HG02642 (cell line): ENCODE measurements around the gene MORN4.
"Not testable (repeated sequence)": the region's sequence is repeated elsewhere in the genome, so short reads cannot be mapped to it uniquely, and the experiment has no call there.

Source experiments
- ATAC-seq: cut with Tn5 transposase; IDR thresholded peaks from one replicate; pipeline ENCODE4 v1.9.1; 2021; ENCODE audit warnings: mild to moderate bottlenecking; ENCODE audit not compliant: unreplicated experiment, poor library complexity

The MORN4 gene

DNA sequence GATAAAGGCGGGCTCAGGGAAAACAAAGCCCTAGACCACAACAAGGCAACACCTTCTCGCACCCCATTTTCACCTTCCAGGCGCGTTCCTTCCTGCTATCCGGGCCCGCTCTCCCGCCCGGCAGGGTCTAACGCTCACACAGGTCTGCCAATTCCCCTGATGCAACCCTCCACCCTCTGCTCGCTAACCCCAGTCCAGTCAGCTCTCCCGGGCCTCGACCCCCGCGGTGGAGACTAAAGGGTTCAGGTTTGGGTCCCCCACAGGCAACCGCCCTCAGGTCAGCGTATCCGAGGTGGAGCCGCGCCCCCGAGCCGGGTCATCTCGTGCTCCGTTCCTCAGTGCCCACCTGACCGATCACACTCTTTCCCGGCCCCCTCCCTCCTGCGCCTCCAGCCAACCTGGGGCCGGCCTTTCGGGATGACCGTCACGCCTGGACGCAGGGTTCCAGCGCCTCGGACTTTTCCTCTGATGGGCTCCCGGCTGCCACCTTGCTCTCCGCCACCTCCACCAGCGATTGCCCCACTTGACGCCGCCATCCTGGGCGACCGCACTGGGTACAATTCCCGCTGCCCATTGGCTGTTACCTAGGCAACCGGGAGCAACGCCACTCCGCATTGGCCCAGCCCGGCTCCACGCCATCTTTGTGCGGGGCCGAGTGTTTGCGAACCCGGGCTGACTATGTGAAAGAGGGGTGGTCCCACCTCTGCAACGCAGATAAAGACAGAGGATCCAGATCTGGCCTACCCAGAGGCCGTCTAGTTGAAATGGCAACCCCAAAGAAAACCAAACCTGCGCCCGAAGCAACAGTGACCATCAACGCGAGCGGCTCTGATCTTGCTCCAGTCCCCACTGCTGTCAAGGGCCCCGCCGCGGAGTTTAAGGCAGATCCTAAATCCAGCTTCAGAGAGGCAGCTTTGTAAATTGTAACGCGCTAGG, at the start of gene MORN4:
Gene MORN4 (minus strand): TSS at position 552 of the 936 bp plus-strand sequence. CDS start 13,847 bp downstream, outside the sequence.
- peak; percentile 100 for ATAC-seq

DNA sequence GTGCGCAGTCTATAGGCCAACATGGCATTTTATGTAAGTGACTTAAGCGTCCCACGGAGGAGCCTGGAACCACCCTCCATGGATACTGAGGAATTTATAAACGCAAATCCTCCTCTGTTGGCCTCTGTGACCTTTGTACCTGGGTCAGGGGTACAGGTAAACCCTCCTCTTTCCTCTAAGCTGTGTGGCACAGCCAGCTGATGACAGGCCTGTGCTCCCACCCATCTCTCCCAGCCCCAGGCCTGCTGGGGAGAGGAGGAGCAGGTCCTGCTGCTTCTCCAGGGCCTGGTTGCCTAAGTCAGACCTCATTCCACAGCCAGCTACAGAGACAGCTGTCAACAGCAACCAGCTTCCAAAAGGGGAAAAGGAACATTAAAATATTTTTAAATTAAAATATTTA, 48.7 kb upstream of the MORN4 start:
- ATAC-seq = no peak

DNA sequence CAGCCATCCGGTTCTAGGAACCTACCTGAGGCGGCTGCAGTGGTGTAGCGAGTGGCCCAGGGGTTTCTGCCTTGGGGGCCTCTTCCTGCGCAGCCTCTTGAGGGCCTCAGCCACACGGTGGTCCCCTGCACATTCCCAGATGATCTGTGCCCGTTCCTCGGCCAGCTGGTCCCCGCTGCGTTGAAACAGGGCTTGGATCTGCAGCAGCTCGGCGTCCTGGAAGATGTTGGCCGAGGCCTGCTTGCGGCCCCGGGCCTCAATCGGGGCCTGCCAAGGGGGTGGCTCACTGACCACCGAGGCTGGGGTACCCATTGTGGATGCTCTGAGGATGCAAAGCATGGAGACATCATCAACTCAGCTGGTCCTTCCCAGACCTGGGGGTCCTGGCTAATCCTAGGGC, 46.3 kb upstream of the MORN4 start:
- no peak for ATAC-seq

DNA sequence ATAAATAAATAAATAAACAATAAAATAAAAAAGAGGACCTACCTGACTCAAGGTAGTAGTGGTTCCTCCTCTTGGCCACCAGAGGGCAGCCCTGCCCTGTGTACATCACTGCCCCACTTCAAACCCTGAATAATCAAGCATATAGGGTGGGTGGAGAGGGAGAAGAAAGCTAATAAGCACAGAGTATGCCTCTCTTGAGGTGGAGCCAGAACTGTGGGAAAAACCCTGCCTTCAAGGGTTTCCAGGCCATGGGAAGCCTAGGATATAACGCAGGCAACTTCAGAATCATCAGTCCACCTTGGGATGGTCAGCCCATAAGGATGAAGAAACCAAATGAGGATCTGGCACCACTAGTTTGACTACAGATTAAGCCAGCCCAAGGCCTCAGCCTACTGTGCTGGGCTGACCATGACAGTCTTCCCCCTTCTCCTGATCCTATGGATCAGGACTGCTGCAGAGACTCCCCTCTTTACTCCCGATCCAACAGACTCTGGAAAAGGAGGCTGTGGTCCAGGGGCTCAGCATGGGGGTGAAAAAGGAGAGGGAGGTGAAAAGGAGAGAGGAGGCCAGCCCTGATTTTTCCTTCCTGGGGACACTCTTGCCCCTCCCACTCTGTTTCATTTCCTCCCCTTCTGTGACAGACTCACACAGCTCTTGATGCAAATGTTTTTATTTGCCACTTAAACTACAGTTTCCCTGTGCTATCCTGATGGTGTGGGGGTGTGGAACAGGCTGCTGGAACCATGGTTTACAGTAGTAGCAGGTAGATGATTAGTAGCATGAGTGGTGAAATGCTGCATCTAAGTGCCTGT, 43.7 kb upstream of the MORN4 start:
- peak; percentile 66 for ATAC-seq

DNA sequence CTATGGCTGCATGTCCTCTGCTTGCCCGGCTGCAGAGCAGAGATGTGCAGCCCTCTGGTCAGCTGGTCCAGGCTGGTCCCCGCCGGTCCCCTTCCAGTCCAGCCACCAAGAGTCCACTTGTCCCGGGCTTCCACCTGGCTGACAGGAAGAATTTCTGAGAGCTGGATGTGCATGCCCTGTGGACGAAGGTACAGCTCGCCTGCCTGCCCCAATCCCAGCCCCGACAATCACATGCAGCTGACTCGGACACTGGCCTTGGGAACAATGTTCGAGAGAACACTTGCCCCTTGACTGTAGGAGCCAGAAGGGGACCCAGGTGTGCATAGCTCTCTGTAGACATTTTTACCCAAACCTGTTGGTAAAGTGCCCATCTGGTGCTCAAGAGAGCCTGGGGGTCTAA, 41.9 kb upstream of the MORN4 start:
- ATAC-seq = no peak

DNA sequence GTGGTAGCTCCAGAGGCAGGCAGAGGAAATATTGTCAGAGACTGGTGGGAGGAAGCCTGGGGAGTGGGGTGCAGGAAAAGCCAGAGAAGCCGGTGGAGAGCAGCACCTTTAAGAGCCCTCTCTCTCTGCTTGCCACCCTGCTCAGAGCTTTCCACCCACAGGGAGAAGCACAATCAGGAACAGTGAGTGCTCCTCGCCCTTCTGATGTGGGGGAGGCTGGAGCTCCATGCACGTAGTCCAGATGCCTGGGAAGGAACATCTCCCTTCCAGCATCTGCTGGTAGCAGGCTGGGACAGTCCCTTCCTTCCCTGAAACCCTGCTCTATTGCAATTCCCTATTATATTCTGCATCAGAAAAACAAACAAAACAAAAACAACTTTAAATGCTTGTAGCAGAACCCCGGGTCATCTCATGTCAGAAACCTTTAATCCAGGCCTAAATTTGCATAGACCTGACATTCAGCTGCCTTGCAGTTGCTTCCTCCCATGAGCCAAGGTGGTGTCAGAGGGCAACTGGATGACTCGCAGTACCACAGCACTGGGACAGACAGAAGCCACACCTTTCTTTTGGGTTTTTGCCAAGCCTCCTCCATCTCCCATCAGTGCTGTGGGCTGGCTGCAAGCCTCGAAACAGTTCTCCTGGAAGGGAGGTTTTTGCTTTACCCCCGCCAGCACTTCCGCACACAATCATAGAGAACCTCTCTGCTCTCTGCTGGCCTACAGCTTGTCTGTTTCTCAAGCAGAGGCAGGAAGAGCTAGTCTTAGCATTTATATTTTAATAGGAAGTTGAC, 40.6 kb upstream of the MORN4 start:
- no peak for ATAC-seq

DNA sequence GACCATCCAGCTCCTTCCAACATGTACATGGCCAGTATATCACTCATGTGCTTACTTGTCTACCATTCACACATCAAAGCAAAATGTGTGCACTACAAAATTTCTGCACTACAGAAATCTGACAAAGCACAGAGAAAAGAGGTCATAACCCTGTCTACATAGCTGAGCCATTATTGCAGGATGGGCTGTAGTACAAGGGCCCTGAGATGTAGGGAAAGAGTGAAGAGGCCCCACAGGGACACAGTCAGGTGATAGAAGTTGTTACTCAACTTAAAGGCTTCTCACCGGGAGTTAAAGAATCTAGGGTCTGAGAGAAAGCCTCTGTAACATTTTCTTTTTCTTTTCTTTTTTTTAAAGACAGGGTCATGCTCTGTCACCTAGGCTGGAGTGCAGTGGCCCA, 36.3 kb upstream of the MORN4 start:
- ATAC-seq = no peak

DNA sequence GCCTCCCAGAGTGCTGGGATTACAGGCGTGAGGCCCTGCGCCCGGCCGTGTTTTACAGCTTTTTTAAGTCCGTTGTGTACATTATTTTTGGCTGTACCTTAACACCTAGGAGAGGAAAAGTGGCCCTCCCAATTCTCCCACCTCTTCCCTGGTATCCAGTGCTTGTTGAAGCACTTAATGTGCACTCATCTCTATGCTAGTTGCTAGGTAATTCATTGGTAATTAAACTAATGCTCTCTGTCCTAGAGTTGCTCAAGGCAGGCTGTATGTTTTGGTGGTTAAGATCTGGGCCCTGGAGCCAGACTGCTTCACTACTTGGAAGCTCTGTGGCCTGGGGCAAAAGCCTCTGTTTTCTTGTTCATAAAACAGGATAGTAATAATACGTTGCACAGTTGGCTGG, 34.2 kb upstream of the MORN4 start:
- ATAC-seq = no peak

DNA sequence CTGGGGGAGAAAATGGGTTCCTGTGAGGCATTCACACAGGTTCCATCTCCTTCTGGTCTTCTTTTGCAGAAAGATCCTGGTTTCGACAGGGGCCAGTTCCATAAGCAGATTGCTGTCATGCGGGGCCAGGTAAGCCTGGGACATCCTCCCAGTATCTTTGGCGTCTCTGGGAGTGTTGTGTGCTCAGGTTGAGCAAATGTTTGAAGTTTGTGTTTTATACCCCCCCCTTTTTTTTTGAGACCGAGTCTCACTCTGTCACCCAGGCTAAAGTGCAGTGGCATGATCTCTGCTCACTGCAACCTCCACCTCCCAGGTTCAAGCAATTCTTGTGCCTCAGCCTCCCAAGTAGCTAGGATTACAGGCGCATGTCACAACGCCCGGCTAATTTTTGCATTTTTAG, 33.7 kb upstream of the MORN4 start:
- ATAC-seq = no peak

DNA sequence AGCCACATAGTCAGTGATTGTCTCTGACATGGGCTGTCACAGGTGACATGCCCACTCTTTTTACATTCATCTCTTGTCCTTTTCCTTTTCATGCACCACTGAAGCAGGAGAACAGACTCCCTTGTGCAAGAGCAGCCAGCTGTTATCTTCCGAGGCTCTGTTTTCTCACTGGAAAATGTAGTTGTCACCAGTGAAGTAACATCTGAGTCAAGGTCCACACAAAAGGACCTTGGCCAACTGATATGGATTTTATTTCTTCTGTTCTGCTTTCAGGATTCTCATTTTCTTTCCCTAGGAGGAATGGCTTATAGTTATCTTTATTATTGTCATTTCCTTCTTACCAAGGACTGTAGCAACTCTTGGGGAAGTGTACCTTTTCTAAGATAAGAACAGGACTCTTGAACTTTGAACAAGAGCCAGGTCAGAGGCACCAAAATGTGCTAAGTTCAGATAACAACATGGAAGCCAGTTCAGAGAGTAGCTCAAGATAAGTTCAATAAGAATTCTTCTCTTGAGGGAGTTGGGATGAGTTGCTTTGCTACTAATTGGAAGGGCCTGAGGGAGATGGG, 31.1 kb upstream of the MORN4 start:
- ATAC-seq = no peak

DNA sequence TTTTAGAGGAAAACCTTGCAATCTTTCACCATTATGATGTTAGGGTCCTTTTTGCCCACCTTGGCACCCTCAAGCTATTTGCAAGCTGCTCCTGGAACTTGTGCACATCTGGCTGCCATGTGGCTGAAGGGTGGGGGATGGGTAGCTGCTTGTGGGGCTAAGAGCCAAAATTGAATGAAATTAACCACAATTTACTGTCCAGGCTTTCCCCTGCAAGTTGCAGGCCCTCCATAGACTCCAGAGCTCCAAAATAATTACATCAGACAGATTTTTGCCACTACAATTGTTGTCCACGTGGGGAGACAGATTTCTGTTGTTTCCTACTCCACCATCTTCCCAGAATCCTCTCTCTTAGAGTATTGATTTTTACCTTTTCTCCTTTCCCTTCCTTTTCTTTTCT, 26.3 kb upstream of the MORN4 start:
- no peak for ATAC-seq

DNA sequence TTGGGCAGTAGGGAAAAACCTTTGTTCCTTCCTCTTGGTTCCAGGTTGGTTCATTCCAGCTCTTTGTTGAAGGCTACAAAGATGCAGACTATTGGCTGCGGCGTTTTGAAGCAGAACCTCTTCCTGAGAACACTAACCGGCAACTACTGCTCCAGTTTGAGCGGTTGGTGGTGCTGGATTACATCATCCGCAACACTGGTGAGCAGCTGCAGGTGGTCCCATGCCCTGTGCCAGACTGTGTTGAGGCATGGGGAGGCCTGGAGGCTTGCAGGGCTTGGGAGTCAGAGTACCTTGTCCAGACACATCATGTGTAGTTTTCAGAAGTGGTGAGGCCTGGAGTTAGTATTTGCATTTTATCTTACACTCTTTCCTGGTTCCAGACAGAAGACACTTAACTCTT, 23.5 kb upstream of the MORN4 start:
- ATAC-seq = no peak

DNA sequence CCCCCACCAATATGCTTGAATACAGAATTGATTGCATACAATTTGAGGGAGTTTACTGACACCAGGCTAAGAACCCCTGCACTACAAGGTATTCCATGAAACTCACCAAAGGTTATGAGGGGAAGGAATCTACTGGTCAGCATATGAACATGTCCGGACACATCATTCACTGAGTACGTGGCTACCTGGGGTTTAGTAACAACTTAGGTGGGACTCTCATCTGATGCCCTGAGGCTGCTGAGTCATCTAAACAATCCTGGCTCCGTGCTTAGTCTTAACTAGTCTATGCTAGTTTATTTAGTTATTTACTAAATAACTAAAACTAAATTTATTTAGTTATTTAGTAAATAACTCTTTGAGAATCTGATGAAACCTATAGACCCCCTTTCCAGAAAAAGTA, 18.5 kb upstream of the MORN4 start:
- ATAC-seq = no peak

DNA sequence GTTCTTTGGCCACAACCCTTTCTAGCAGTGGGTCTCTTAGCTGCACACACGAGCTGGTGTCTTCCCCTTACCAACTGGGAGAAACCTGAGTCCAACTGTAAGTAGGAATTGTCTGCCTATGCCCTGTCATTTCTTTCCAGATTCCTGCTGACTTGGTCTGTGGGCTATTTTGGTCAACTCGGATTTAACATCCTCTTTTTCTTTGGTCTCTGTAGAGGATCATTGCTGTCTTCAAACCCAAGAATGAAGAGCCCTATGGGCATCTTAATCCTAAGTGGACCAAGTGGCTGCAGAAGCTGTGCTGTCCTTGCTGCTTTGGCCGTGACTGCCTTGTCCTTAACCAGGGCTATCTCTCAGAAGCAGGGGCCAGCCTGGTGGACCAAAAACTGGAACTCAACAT, 17.4 kb upstream of the MORN4 start:
- ATAC-seq = no peak

DNA sequence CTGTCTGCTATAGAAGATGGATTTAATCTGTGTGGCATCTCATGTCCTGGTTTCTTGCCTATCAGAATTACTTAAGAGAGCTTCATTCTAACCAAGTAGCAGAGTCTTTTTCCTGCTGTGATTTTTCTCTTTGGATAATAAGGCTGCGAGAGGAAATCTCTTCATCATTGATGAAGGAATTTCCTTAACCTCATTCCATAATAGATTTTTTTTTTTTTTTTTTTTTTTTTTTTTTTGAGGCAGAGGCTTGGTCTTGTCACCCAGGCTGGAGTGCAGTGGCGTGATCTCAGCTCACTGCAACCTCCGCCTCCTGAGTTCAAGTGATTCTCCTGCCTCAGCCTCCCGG, 16.1 kb upstream of the MORN4 start:
- not testable (repeated sequence) for ATAC-seq

DNA sequence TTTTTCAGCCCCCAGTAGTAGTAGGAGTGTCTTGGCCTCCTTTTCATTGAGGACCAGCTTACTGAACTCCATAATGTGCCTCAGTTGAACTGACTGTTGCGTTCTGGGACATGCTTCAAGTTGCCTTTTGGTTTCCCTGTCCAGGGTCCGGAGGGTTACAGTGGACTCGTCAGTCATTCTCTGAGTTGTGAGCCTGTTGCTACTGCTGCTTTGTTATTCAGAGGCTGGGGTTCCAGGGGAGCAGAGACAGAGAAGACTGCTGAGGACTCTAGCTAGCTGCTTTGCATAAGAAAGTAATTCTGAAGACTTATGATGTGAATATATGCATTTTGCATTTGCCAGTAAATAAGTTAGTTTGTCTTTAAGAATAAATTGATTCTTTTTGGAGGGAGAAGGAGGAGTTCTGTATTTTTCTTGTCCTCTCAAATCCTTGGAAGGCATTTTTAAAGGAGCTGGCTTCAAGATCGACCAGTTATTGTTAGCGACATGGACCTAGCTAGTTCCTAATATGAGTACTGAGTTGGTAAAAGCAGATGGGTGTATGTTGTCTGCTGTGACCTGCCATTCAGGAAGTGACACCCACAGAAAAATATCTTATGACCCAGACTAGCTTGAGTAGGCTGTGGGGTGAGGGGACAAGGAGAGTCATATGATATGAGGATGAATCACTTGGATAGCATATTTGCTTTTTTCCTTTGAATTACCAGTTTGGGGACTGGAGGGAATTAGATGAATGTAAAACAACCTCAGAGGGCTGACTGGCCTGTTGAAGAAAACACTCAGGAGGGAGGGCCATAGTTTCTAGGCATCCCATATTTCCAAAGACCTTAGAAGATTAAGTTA, 15.5 kb upstream of the MORN4 start:
- peak; percentile 74 for ATAC-seq

DNA sequence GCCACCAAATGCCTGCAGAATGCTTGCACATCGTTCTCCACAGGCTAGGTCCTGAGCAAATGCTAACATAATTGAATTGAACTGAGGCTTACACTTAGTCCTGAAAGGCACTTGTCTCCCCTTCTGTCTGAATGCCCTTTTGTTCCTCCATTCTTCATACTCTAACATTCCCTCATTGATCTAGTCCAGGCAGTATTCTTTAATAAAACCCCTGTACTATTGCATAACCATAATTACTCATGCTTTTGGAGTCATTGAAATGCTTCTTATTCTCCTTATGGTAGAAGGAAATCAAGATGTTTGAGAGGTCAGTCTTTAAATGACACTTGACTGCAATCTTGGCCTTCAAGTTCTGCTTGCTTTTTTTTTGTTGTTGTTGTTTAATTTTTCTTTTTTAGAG, 14.3 kb upstream of the MORN4 start:
- no peak for ATAC-seq

DNA sequence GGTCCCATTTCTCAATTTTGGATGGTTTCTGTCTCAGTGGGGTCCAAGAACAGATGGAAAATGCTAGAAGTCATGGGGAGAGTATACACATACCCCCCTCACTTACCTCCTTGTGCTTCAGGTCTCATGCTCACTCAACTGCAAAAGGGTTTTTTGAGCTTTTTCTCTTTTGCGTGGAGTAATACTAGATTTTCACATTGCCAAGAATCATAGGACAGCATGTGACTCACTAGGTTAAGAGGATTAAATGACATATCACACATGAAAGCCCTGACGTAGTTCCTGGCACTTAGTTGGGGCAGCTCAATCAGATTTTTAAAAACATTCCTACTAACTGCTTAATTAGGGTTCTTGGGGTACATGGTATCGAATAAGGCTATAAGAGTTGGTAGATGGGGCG, 11.6 kb upstream of the MORN4 start:
- no peak for ATAC-seq

DNA sequence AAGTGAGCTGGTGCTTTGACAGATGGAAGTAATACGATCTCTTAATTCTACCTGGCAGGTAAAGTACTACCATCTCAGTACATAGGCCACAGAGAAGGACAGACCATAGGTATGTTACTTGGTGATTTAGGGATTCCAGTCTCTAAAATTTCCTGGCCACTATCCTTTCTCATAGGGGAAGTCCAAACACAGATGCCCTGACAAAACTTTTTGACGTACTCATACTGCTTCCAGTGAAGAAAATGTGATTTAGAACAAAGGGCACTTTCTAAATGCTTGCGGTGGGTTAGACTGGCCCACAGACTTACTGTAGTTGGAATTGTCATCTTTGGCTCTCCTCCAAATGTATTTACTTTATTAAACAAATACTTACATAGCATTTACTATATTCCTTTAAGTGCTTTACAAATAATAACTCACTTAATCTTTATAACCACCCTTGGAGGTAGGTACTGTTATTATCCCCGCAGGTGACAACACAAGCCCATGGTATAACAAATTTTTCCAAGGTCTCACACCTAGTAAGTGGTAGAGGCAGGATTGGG, 10.2 kb upstream of the MORN4 start:
- ATAC-seq = no peak
